H9 (cell line): ENCODE data around the gene OR10G7. TPM values are rescaled to one million over a fixed set of nuclear protein-coding genes. Genes with fewer than 3 reads are reported as not detected.

Experiments used
- DNase-seq: peaks from one replicate; pipeline ENCODE4 v3.0.0-alpha.2; 2017
- H2AFZ ChIP-seq: one replicate; pipeline ENCODE4 v1.6.1; 2013; ENCODE audit warnings: mild to moderate bottlenecking, low read length, control low read depth, moderate library complexity
- H2AK5ac ChIP-seq: 2 replicates; pipeline ENCODE4 v1.6.1; 2013; ENCODE audit warnings: low read length, control low read depth, mixed read lengths; ENCODE audit not compliant: insufficient read length
- H2BK120ac ChIP-seq: one replicate; pipeline ENCODE4 v1.6.1; 2013; ENCODE audit warnings: low read depth, mild to moderate bottlenecking, low read length, control low read depth, inconsistent platforms; ENCODE audit not compliant: poor library complexity, severe bottlenecking
- H2BK12ac ChIP-seq: 2 replicates; pipeline ENCODE4 v1.6.1; 2013; ENCODE audit warnings: low read length, control low read depth, mixed read lengths, low read depth; ENCODE audit not compliant: insufficient read length
- H2BK15ac ChIP-seq: 2 replicates; pipeline ENCODE4 v1.6.1; 2013; ENCODE audit warnings: low read depth, low read length, control low read depth
- H2BK20ac ChIP-seq: one replicate; pipeline ENCODE4 v1.6.1; 2013; ENCODE audit warnings: low read depth, mild to moderate bottlenecking, low read length, control low read depth, inconsistent platforms; ENCODE audit not compliant: poor library complexity, severe bottlenecking
- H2BK5ac ChIP-seq: 2 replicates; pipeline ENCODE4 v1.6.1; 2013; ENCODE audit warnings: low read length, control low read depth, mixed read lengths; ENCODE audit not compliant: insufficient read length
- H3K14ac ChIP-seq: 2 replicates; pipeline ENCODE4 v1.6.1; 2013; ENCODE audit warnings: low read length, control low read depth; ENCODE audit not compliant: insufficient read depth
- H3K18ac ChIP-seq: 2 replicates; pipeline ENCODE4 v1.6.1; 2013; ENCODE audit warnings: low read depth, mild to moderate bottlenecking, mixed read lengths, low read length, control low read depth; ENCODE audit not compliant: insufficient read length
- H3K23ac ChIP-seq: 2 replicates; pipeline ENCODE4 v1.6.1; 2013; ENCODE audit warnings: low read length, control low read depth, mixed read lengths, low read depth; ENCODE audit not compliant: insufficient read length
- H3K23me2 ChIP-seq: 2 replicates; pipeline ENCODE4 v1.6.1; 2013; ENCODE audit warnings: low read depth, mild to moderate bottlenecking, mixed read lengths, low read length, control low read depth; ENCODE audit not compliant: insufficient read length, poor library complexity, severe bottlenecking
- H3K27ac ChIP-seq: 2 replicates; pipeline ENCODE4 v1.5.1; 2013; ENCODE audit warnings: low read length, control low read depth, mixed read lengths, low read depth; ENCODE audit not compliant: insufficient read length
- H3K27me3 ChIP-seq: 2 replicates; pipeline ENCODE4 v1.6.1; 2013; ENCODE audit warnings: low read length, control low read depth, inconsistent platforms; ENCODE audit not compliant: insufficient read depth
- H3K4ac ChIP-seq: 2 replicates; pipeline ENCODE4 v1.6.1; 2013; ENCODE audit warnings: low read depth, mild to moderate bottlenecking, control low read depth, inconsistent platforms, low read length, moderate library complexity
- H3K4me1 ChIP-seq: 2 replicates; pipeline ENCODE4 v1.6.1; 2013; ENCODE audit warnings: low read length, control low read depth, inconsistent platforms; ENCODE audit not compliant: insufficient read depth
- H3K4me2 ChIP-seq: 2 replicates; pipeline ENCODE4 v1.6.1; 2013; ENCODE audit warnings: low read length, control low read depth, mixed read lengths; ENCODE audit not compliant: insufficient read length, insufficient read depth
- H3K56ac ChIP-seq: 2 replicates; pipeline ENCODE4 v1.6.1; 2013; ENCODE audit warnings: low read depth, mild to moderate bottlenecking, mixed read lengths, low read length, control low read depth; ENCODE audit not compliant: insufficient read length
- H3K79me1 ChIP-seq: 2 replicates; pipeline ENCODE4 v1.6.1; 2013; ENCODE audit warnings: low read depth, mild to moderate bottlenecking, moderate library complexity, low read length, control low read depth, inconsistent platforms; ENCODE audit not compliant: insufficient read depth, poor library complexity, severe bottlenecking
- H3K79me2 ChIP-seq: 2 replicates; pipeline ENCODE4 v1.6.1; 2013; ENCODE audit warnings: low read length, control low read depth, inconsistent platforms; ENCODE audit not compliant: insufficient read depth
- H3K9ac ChIP-seq: 2 replicates; pipeline ENCODE4 v1.6.1; 2013; ENCODE audit warnings: low read length, control low read depth, mixed read lengths; ENCODE audit not compliant: insufficient read length; ENCODE audit errors: extremely low read depth
- H3K9me3 ChIP-seq: one replicate; pipeline ENCODE4 v1.6.1; 2013; ENCODE audit warnings: low read depth, low read length, inconsistent platforms; ENCODE audit not compliant: control insufficient read depth
- H3T11ph ChIP-seq: one replicate; pipeline ENCODE4 v1.6.1; 2013; ENCODE audit warnings: mild to moderate bottlenecking, low read length, control low read depth, inconsistent platforms
- H4K20me1 ChIP-seq: one replicate; pipeline ENCODE4 v1.6.1; 2013; ENCODE audit not compliant: control insufficient read depth, insufficient read length, insufficient read depth
- H4K5ac ChIP-seq: 2 replicates; pipeline ENCODE4 v1.6.1; 2013; ENCODE audit warnings: low read depth, mild to moderate bottlenecking, mixed read lengths, low read length, control low read depth; ENCODE audit not compliant: insufficient read length
- H4K8ac ChIP-seq: replicated peaks from 2 replicates; pipeline ENCODE4 v1.6.1; 2013; ENCODE audit warnings: low read length, control low read depth, mixed read lengths, low read depth; ENCODE audit not compliant: insufficient read length
- H4K91ac ChIP-seq: 2 replicates; pipeline ENCODE4 v1.6.1; 2013; ENCODE audit warnings: low read depth, mild to moderate bottlenecking, moderate library complexity, mixed read lengths, low read length, control low read depth; ENCODE audit not compliant: insufficient read length
- H3K27ac Mint-ChIP-seq, 3 experiments: 2 replicates in 2 of 3; 3 replicates in 1 of 3; pipeline ENCODE4 v1.8.0; 2020 to 2021; ENCODE audit warnings: mixed read lengths in 3 of 3, mild to moderate bottlenecking in 1 of 3, moderate library complexity in 1 of 3
- H3K27me3 Mint-ChIP-seq: 2 replicates; pipeline ENCODE4 v1.8.0; 2021; ENCODE audit warnings: low read depth, mild to moderate bottlenecking, moderate library complexity, mixed read lengths
- H3K36me3 Mint-ChIP-seq, 3 experiments: 2 replicates in 2 of 3; 3 replicates in 1 of 3; pipeline ENCODE4 v1.8.0; 2020 to 2021; ENCODE audit warnings: low read depth in 3 of 3, mixed read lengths in 3 of 3; ENCODE audit not compliant: insufficient read depth in 1 of 3
- H3K4me1 Mint-ChIP-seq, 2 experiments: 2 replicates each; pipeline ENCODE4 v1.8.0; 2020; ENCODE audit warnings: mixed read lengths in 2 of 2
- H3K4me3 Mint-ChIP-seq, 2 experiments: 2 replicates in 1 of 2; 3 replicates in 1 of 2; pipeline ENCODE4 v1.8.0; 2020 to 2021; ENCODE audit warnings: mild to moderate bottlenecking in 2 of 2, mixed read lengths in 2 of 2, moderate library complexity in 1 of 2
- H3K9me3 Mint-ChIP-seq, 2 experiments: 2 replicates in 1 of 2; 3 replicates in 1 of 2; pipeline ENCODE4 v1.8.0; 2020; ENCODE audit warnings: mild to moderate bottlenecking in 2 of 2, mixed read lengths in 2 of 2, moderate library complexity in 1 of 2
- WGBS: extraction: QIAGEN DNeasy Blood & Tissue Kit; methylation state at CpG from one replicate; pipeline ENCODE4 v1.1.7; 2013; ENCODE audit warnings: missing lambda C conversion rate, low lambda C conversion rate, mixed read lengths; ENCODE audit not compliant: insufficient read length; ENCODE audit errors: extremely low coverage; 5-methylcytosine and 5-hydroxymethylcytosine counted together
- total RNA-seq: library from RNA; stranded (reverse); gene quantifications from 2 replicates; pipeline ENCODE4 v1.2.1, GENCODE V29; 2021
- TF ChIP-seq, protein P1 (sequence below): fragments of 200-600 bp; sonication (generic); conservative IDR thresholded peaks from 3 replicates; pipeline ENCODE4 v1.8.0; 2021; ENCODE audit warnings: antibody characterized with exemption, mild to moderate bottlenecking

The OR10G7 gene
- total RNA-seq, 1 experiment from 2014 or later, result not detected

DNA sequence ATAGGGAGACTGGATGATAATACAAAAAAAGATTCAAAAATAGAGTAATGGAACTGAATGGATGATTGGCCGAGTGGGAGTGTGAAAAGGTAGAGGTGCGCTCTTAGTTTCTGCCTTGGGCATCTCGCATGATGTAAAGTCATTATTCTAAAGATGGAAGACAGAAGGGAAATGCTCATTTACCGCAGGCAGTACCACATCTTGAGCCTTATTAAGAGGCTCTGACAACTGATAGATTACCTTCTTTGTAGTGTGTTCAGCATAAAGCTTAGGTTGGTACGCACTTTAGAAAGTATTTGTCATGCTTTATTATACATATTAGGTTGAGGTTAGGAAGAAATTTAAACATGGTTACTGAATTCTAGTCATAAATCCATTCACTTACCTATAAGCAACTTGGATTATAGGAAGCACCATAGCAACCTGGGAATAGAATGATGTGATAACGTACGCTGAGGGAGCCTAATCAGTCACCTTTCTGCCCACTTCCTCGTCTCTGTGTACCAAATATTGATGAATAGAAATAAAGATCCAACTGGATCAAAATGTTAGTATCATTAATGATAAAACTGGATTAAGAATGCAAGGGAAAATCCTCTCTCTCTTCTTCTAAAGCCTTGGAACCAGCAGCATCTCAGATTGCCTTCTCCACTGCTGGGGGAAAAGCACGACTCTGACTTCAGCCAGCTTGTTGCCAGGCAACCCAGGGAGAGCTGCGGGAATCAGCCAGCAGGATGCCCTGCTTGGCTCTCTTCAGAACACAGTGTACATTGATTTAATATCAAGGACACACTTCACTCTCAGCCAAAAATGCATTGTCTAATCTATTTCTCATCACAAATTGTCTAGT is 45.1 kb upstream of the OR10G7 start:
- Histone ChIP-seq H3K27me3 (no peaks in the 10 kb centered on the region), H3K79me2 (no peaks in the 10 kb centered on the region), H4K5ac (no peak overlapping the region), H3K4me2 (no peak overlapping the region), H4K8ac (no peak overlapping the region), H2BK12ac (no peak overlapping the region), H3T11ph (no peak overlapping the region), H2BK5ac (no peak overlapping the region), H3K14ac (no peak overlapping the region), H4K91ac (no peak overlapping the region), H2AFZ (no peak overlapping the region), H3K56ac (no peak overlapping the region), H3K18ac (no peak overlapping the region), H3K4ac (no peak overlapping the region), H2BK120ac (no peak overlapping the region), H2AK5ac (no peak overlapping the region), H3K9me3 (no peaks in the 10 kb centered on the region), H3K23me2 (no peaks in the 10 kb centered on the region), H2BK15ac (no peak overlapping the region), H3K9ac (no peak overlapping the region), H3K23ac (no peak overlapping the region), H2BK20ac (no peak overlapping the region), H3K27ac (no peak overlapping the region), H4K20me1 (no peaks in the 10 kb centered on the region), H3K79me1 (no peaks in the 10 kb centered on the region), H3K4me1 (no peaks in the 10 kb centered on the region)
- DNase-seq, result no peak
- Mint-ChIP-seq H3K9me3 (no peaks in the 10 kb centered on the region; a peak in 1 of 5 replicates), H3K4me3 (no peak overlapping the region), H3K36me3 (no peaks in the 10 kb centered on the region), H3K27ac (no peak overlapping the region), H3K4me1 (peaks cover 0 to 13% of the 10 kb centered on the region in 2 experiments; a peak in 2 of 4 replicates), H3K27me3 (no peaks in the 10 kb centered on the region)
- TF ChIP-seq, protein P1, sequence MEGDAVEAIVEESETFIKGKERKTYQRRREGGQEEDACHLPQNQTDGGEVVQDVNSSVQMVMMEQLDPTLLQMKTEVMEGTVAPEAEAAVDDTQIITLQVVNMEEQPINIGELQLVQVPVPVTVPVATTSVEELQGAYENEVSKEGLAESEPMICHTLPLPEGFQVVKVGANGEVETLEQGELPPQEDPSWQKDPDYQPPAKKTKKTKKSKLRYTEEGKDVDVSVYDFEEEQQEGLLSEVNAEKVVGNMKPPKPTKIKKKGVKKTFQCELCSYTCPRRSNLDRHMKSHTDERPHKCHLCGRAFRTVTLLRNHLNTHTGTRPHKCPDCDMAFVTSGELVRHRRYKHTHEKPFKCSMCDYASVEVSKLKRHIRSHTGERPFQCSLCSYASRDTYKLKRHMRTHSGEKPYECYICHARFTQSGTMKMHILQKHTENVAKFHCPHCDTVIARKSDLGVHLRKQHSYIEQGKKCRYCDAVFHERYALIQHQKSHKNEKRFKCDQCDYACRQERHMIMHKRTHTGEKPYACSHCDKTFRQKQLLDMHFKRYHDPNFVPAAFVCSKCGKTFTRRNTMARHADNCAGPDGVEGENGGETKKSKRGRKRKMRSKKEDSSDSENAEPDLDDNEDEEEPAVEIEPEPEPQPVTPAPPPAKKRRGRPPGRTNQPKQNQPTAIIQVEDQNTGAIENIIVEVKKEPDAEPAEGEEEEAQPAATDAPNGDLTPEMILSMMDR, result no peak
- WGBS, result no CpG with 5 or more reads among the region's 10 CpGs
